CD4-positive, CD25-positive, alpha-beta regulatory T cell (primary cell): Measurements from ENCODE around the gene ANG. TPM values are rescaled to one million over a fixed set of nuclear protein-coding genes. Genes with fewer than 3 reads are reported as not detected.

Experiments used
- ATAC-seq, 2 donors: fragments of 150-1000 bp; cut with Tn5 transposase; one replicate each; pipeline ENCODE4 v1.10.0; 2021; ENCODE audit warnings: low read depth in 2 of 2, moderate number of reproducible peaks in 2 of 2, moderate library complexity in 1 of 2
- DNase-seq, 3 donors: peaks; one replicate each; pipeline versions ENCODE4 v3.0.0 to v3.0.0-alpha.2; 2012 to 2022; ENCODE audit warnings: mixed read lengths in 1 of 3
- H3K27ac ChIP-seq: one replicate; pipeline ENCODE4 v1.7.0; 2013; ENCODE audit warnings: mild to moderate bottlenecking, low read length; ENCODE audit not compliant: insufficient read depth, poor library complexity, severe bottlenecking
- H3K27me3 ChIP-seq: one replicate; pipeline ENCODE4 v1.7.0; 2013; ENCODE audit warnings: low read length; ENCODE audit not compliant: control insufficient read depth, insufficient read depth
- H3K36me3 ChIP-seq: one replicate; pipeline ENCODE4 v1.7.0; 2013; ENCODE audit warnings: mild to moderate bottlenecking, low read length, moderate library complexity; ENCODE audit not compliant: control insufficient read depth, insufficient read depth
- H3K4me1 ChIP-seq: 2 replicates; pipeline ENCODE4 v1.7.0; 2013; ENCODE audit warnings: mild to moderate bottlenecking, low read length; ENCODE audit not compliant: insufficient read depth, control insufficient read depth, poor library complexity, severe bottlenecking
- H3K4me3 ChIP-seq: one replicate; pipeline ENCODE4 v1.7.0; 2013; ENCODE audit warnings: low read depth, mild to moderate bottlenecking, low read length, moderate library complexity
- H3K9me3 ChIP-seq, 2 experiments: 1 replicate in 1 of 2; 2 replicates in 1 of 2; pipeline ENCODE4 v1.7.0; 2013; ENCODE audit warnings: low read length in 2 of 2, mild to moderate bottlenecking in 1 of 2, moderate library complexity in 1 of 2; ENCODE audit not compliant: control insufficient read depth in 2 of 2
- H3K27ac Mint-ChIP-seq, 3 donors: one replicate each; pipeline ENCODE4 v1.8.0; 2020 to 2022; ENCODE audit warnings: mild to moderate bottlenecking in 3 of 3, mixed read lengths in 3 of 3, moderate library complexity in 2 of 3
- H3K27me3 Mint-ChIP-seq: one replicate; pipeline ENCODE4 v1.8.0; 2022; ENCODE audit warnings: mild to moderate bottlenecking, mixed read lengths
- H3K36me3 Mint-ChIP-seq: one replicate; pipeline ENCODE4 v1.8.0; 2020; ENCODE audit warnings: mixed read lengths
- H3K4me1 Mint-ChIP-seq, 4 donors: one replicate each; pipeline ENCODE4 v1.8.0; 2020 to 2022; ENCODE audit warnings: mixed read lengths in 4 of 4, mild to moderate bottlenecking in 1 of 4
- H3K4me3 Mint-ChIP-seq, 4 donors: one replicate each; pipeline ENCODE4 v1.8.0; 2020 to 2022; ENCODE audit warnings: mild to moderate bottlenecking in 4 of 4, mixed read lengths in 4 of 4, moderate library complexity in 3 of 4
- H3K9me3 Mint-ChIP-seq, 7 donors: one replicate each; pipeline ENCODE4 v1.8.0; 2020 to 2022; ENCODE audit warnings: mixed read lengths in 7 of 7, mild to moderate bottlenecking in 3 of 7, moderate library complexity in 2 of 7
- polyA plus RNA-seq, 4 donors: library from polyadenylated mRNA; unstranded; fragments of 300-500 nt; fragmentation: Illumina TruSeq; gene quantifications; one replicate each; pipeline ENCODE4 v1.2.3, GENCODE V29; 2021
- total RNA-seq: library from RNA; stranded (reverse); gene quantifications from one replicate; pipeline ENCODE4 v1.2.3, GENCODE V29; 2022

The ANG gene
- total and polyA plus RNA-seq, 5 donors from 2014 or later = 0.59 to 2.3 (median 0.95) TPM

DNA sequence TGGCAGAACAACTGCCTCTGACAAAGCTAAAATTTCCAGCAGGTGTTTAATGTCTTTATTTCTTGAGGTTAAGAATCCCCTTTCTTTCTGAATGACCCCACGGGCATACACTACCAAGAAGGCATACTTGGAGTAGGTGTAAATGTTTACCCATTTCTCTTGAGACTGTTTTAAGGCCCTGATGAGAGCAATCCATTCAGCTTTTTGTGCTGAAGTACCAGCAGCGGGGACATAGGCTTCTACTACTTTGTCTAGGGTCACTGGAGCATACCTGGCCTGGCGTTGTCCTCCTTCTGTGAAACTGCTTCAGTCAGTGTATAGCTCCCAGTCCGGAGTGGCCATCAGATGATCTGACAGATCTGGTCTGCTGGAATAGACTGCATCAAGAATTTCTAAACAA, 22.7 kb downstream of the ANG start:
- Mint-ChIP-seq H3K9me3 (no peaks in the 10 kb centered on the region), H3K27me3 (peaks cover 11% of the 10 kb centered on the region), H3K27ac (no peak overlapping the region), H3K36me3 (no peaks in the 10 kb centered on the region), H3K4me1 (no peaks in the 10 kb centered on the region), H3K4me3 (no peak overlapping the region)
- Histone ChIP-seq H3K4me3 (no peak overlapping the region), H3K27ac (no peak overlapping the region), H3K9me3 (no peaks in the 10 kb centered on the region), H3K4me1 (no peaks in the 10 kb centered on the region), H3K27me3 (peaks cover 10% of the 10 kb centered on the region), H3K36me3 (no peaks in the 10 kb centered on the region)
- no peak for DNase-seq
- no peak for ATAC-seq

DNA sequence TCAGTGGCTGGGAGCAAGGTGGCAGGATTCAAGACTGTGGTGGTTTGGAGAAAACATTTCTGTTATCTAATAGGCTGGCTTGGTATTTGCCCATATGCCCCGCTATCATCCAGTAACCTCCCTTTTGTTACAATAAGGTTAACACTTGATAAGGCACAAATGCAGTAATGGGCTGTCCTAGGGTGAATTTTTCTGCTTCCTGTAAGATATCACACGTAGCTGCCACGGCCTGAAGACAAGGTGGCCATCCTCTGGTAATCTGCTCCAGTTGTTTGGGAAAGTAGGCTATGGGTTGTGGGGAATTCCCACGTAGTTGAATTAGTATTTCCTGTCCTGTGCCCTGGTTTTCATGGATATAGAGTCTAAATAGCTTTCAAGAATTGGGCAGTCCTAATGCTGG, 23.1 kb downstream of the ANG start:
- H3K27ac ChIP-seq = no peak overlapping the region
- H3K4me3 ChIP-seq = no peak overlapping the region
- H3K36me3 ChIP-seq = no peaks in the 10 kb centered on the region
- H3K4me1 Mint-ChIP-seq = no peaks in the 10 kb centered on the region
- H3K27me3 ChIP-seq = peaks cover 10% of the 10 kb centered on the region
- DNase-seq (no peak), ATAC-seq (no peak)
- no peak overlapping the region for H3K4me3 Mint-ChIP-seq
- no peak overlapping the region for H3K27ac Mint-ChIP-seq
- H3K27me3 Mint-ChIP-seq = peaks cover 11% of the 10 kb centered on the region
- H3K36me3 Mint-ChIP-seq = no peaks in the 10 kb centered on the region
- H3K9me3 Mint-ChIP-seq = no peaks in the 10 kb centered on the region
- no peaks in the 10 kb centered on the region for H3K4me1 ChIP-seq
- no peaks in the 10 kb centered on the region for H3K9me3 ChIP-seq

DNA sequence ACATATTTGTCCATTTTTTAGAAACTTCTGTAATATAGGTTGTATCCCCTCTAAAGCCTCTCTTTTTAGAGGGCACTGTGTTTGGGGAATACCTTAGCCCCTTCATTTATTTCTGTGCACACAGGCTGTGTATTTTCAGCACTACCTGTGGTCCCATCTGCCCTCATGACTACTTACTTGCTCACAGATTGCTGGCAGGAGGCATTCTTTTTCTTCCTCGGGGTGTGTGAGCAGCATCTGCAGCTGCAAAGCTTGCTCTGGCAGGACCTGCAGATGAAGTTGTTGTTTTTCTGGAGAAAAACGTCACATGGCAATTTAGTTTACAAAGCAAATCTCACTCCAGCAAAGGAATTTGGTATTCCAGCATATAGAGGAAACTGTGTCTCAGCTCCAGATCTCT, 24.3 kb downstream of the ANG start:
- Mint-ChIP-seq H3K27ac (no peak overlapping the region), H3K4me3 (no peak overlapping the region), H3K27me3 (peaks cover 4% of the 10 kb centered on the region), H3K9me3 (no peaks in the 10 kb centered on the region), H3K36me3 (no peaks in the 10 kb centered on the region), H3K4me1 (no peaks in the 10 kb centered on the region)
- Histone ChIP-seq H3K9me3 (no peaks in the 10 kb centered on the region), H3K27me3 (peaks cover 9% of the 10 kb centered on the region), H3K27ac (no peak overlapping the region), H3K4me1 (no peaks in the 10 kb centered on the region), H3K36me3 (no peaks in the 10 kb centered on the region), H3K4me3 (no peak overlapping the region)
- DNase-seq = no peak
- no peak for ATAC-seq

DNA sequence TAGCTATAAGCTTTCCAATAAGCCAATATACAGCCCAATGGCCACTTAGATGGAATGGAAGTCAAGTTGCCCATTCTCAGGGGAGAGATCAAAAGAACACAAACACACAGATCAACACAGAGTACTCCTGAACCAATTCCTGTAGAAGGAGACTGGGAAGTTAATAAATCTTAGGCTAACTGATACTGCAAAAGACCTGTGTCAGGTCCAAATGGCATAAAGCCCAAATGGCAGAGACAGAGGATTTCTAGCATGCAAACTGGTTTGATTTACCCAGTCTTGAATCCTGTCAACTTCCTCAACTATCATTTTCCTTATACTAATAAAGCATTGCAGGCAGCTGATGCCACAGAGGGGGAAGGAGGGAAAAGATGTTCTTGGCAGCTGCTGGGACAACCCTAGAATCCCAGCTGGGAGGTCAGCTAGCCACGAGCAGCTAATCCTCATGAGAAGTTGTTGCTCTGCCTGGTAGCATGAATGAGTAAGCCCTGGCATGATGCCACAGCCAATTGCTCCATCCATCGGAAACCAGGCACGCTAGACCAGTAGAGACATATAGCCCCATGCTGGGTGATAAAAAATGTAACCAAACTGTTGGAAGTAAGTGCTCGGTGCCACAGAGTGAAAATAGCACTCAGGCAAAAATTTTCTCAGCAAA, 26.2 kb downstream of the ANG start:
- peaks cover 2% of the 10 kb centered on the region for H3K27me3 ChIP-seq
- H3K27me3 Mint-ChIP-seq = peaks cover 4% of the 10 kb centered on the region
- no peaks in the 10 kb centered on the region for H3K4me1 ChIP-seq
- no peak for DNase-seq
- H3K27ac Mint-ChIP-seq = no peak overlapping the region
- H3K9me3 ChIP-seq = no peaks in the 10 kb centered on the region
- no peaks in the 10 kb centered on the region for H3K36me3 ChIP-seq
- no peak for ATAC-seq
- H3K4me1 Mint-ChIP-seq = no peaks in the 10 kb centered on the region
- no peak overlapping the region for H3K27ac ChIP-seq
- no peak overlapping the region for H3K4me3 Mint-ChIP-seq
- no peaks in the 10 kb centered on the region for H3K9me3 Mint-ChIP-seq
- no peak overlapping the region for H3K4me3 ChIP-seq
- H3K36me3 Mint-ChIP-seq = no peaks in the 10 kb centered on the region

DNA sequence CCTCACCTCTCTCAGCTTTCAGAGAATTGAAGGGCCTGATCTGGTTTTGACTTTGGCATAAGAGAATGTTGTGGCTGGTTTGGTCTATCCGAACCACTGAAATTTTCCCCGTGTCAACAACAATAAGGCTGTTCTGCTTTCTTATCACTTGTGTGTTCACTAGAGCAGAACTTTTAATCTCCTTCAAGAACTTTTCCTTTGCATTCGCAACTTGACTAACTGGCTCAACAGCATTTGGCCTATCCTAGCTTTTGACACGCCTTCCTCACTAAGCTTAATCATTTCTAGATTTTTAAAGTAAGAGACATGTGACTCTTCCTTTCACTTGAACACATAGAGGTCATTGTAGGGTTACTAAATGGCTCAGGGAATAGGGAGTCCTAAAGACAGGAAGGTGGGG, 31.2 kb downstream of the ANG start:
- no peak overlapping the region for H3K27ac Mint-ChIP-seq
- ATAC-seq (no peak), DNase-seq (no peak)
- peaks cover 0 to 3% (median 0%) of the 10 kb centered on the region in 4 donors for H3K4me1 Mint-ChIP-seq
- Histone ChIP-seq H3K4me1 (no peaks in the 10 kb centered on the region), H3K4me3 (no peak overlapping the region), H3K9me3 (no peaks in the 10 kb centered on the region), H3K27me3 (peaks cover 5% of the 10 kb centered on the region), H3K27ac (no peak overlapping the region), H3K36me3 (no peaks in the 10 kb centered on the region)
- no peaks in the 10 kb centered on the region for H3K36me3 Mint-ChIP-seq
- peaks cover 21% of the 10 kb centered on the region for H3K27me3 Mint-ChIP-seq
- no peaks in the 10 kb centered on the region for H3K9me3 Mint-ChIP-seq
- no peak overlapping the region for H3K4me3 Mint-ChIP-seq

DNA sequence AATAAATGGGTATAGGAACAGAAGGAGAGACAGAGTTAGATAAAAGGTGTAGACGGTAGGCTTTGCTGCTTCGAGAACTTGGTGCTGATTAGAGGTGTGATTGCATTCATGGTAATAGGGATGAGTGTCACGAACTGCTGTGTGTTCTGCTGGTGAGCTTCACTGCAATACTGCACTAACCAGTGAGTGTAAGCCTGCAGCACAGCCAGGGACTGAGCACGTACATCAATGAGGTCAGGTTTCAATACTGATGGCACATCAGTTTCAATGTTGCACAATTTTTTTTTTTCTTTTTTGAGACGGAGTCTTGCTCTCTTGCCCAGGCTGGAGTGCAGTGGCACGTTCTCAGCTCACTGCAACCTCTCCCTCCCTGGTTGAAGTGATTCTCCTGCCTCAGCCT, 32.2 kb downstream of the ANG start:
- Mint-ChIP-seq H3K9me3 (no peaks in the 10 kb centered on the region), H3K4me3 (no peak overlapping the region), H3K36me3 (no peaks in the 10 kb centered on the region), H3K27me3 (peaks cover 30% of the 10 kb centered on the region), H3K4me1 (peaks cover 0 to 3% (median 0%) of the 10 kb centered on the region in 4 donors), H3K27ac (no peak overlapping the region)
- Histone ChIP-seq H3K36me3 (no peaks in the 10 kb centered on the region), H3K4me3 (no peak overlapping the region), H3K9me3 (no peaks in the 10 kb centered on the region), H3K27me3 (peaks cover 5% of the 10 kb centered on the region), H3K27ac (no peak overlapping the region), H3K4me1 (no peaks in the 10 kb centered on the region)
- DNase-seq = no peak
- no peak for ATAC-seq

DNA sequence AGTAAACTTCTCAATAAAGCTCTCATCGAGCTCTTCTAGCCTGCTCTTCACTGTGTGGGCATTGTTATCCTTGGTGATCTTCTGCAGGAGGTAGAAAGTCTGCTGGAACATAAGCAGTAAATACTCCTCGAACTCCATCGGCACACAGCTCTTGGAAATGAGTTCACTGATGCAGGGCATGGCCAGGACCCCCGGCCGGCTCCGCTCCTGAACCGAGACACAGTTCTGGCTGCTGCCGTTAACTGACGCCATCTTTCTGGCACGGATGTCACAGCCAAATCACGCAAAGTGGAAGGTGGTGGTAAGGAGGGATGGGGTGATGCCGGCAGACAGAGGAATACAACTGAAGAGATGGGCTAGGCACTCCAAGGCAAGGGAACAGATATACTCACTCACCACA, 33.5 kb downstream of the ANG start:
- H3K4me3 ChIP-seq = no peak overlapping the region
- H3K27ac Mint-ChIP-seq = no peak overlapping the region
- DNase-seq = no peak
- H3K36me3 ChIP-seq = no peaks in the 10 kb centered on the region
- peaks cover 37% of the 10 kb centered on the region for H3K27me3 Mint-ChIP-seq
- ATAC-seq = no peak
- no peaks in the 10 kb centered on the region for H3K4me1 ChIP-seq
- peaks cover 5% of the 10 kb centered on the region for H3K27me3 ChIP-seq
- H3K27ac ChIP-seq = no peak overlapping the region
- H3K9me3 ChIP-seq = no peaks in the 10 kb centered on the region
- H3K4me3 Mint-ChIP-seq = no peak overlapping the region
- no peaks in the 10 kb centered on the region for H3K36me3 Mint-ChIP-seq
- peaks cover 0 to 3% (median 0%) of the 10 kb centered on the region in 4 donors for H3K4me1 Mint-ChIP-seq
- H3K9me3 Mint-ChIP-seq = no peaks in the 10 kb centered on the region

DNA sequence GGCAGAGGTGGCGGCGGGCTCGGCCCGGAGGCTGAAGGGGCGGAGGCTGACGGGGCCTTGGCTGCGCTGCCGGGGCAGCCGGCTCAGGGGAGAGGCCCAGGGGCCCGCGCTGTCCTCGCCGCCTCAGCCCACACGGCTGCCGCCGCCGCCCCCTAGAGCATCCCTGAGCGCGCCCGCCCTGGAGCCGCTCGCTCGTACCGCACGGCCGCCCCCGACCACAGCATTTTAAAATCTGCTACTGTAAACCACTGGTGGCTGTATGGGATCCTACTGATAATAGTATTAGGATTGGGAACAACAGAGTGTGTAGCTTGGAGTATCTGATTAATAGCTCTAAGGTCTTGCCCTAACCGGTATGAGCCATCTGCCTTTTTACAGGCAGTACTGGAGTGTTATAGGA, 34.9 kb downstream of the ANG start:
- Mint-ChIP-seq H3K9me3 (no peaks in the 10 kb centered on the region), H3K27me3 (peaks cover 40% of the 10 kb centered on the region), H3K36me3 (peaks cover 3% of the 10 kb centered on the region), H3K4me3 (no peak overlapping the region), H3K4me1 (peaks cover 0 to 3% (median 0%) of the 10 kb centered on the region in 4 donors), H3K27ac (peak overlapping the region in 1 of 3 donors; percentile 43)
- H3K36me3 ChIP-seq = no peaks in the 10 kb centered on the region
- no peaks in the 10 kb centered on the region for H3K4me1 ChIP-seq
- peaks cover 9% of the 10 kb centered on the region for H3K27me3 ChIP-seq
- no peak for ATAC-seq
- DNase-seq = no peak
- no peak overlapping the region for H3K27ac ChIP-seq
- no peaks in the 10 kb centered on the region for H3K9me3 ChIP-seq
- no peak overlapping the region for H3K4me3 ChIP-seq
